HG03108 (cell line): ENCODE measurements around the gene RALGPS1.

Experiments
- ATAC-seq: cut with Tn5 transposase; IDR thresholded peaks from one replicate; pipeline ENCODE4 v1.9.1; 2021; ENCODE audit warnings: moderate library complexity; ENCODE audit not compliant: unreplicated experiment

The RALGPS1 gene

GRCh38 chr9:127233989-127234388 lies 319.4 kb downstream of the RALGPS1 start:
- ATAC-seq: no peak

- ATAC-seq: no peak
Observed at GRCh38 chr9:127237801-127238200, 323.2 kb downstream of the RALGPS1 start.

- no peak for ATAC-seq
Observed at GRCh38 chr9:127241354-127241753, 326.8 kb downstream of the RALGPS1 start.

- ATAC-seq: peak; percentile 100
Observed at GRCh38 chr9:127244609-127245601, 330.3 kb downstream of the RALGPS1 start.

- no peak for ATAC-seq
Observed at GRCh38 chr9:127245637-127246164, 331.1 kb downstream of the RALGPS1 start.

GRCh38 chr9:127248241-127248640 lies 333.7 kb downstream of the RALGPS1 start:
- no peak for ATAC-seq

- no peak for ATAC-seq
Observed at GRCh38 chr9:127249877-127250276, 335.3 kb downstream of the RALGPS1 start.

- no peak for ATAC-seq
Observed at GRCh38 chr9:127250896-127251391, 336.4 kb downstream of the RALGPS1 start.

- no peak for ATAC-seq
Observed at GRCh38 chr9:127252410-127253318, 338.1 kb downstream of the RALGPS1 start.

GRCh38 chr9:127253446-127253845 lies 338.9 kb downstream of the RALGPS1 start:
- no peak for ATAC-seq

- no peak for ATAC-seq
Observed at GRCh38 chr9:127255692-127256091, 341.1 kb downstream of the RALGPS1 start.

GRCh38 chr9:127256324-127256723 lies 341.7 kb downstream of the RALGPS1 start:
- ATAC-seq: no peak

GRCh38 chr9:127258606-127259471 lies 344.3 kb downstream of the RALGPS1 start:
- no peak for ATAC-seq

- ATAC-seq: no peak
Observed at GRCh38 chr9:127262602-127263001, 348.0 kb downstream of the RALGPS1 start.

- no peak for ATAC-seq
Observed at GRCh38 chr9:127263237-127263636, 348.7 kb downstream of the RALGPS1 start.

- no peak for ATAC-seq
Observed at GRCh38 chr9:127263664-127264063, 349.1 kb downstream of the RALGPS1 start.

GRCh38 chr9:127264462-127265219 lies 350.1 kb downstream of the RALGPS1 start, which contains the start of gene GARNL3:
TSS of gene GARNL3 (plus strand) at chr9:127264774. CDS start at chr9:127264878, 104 bp downstream.
- ATAC-seq: no peak

GRCh38 chr9:127267793-127268525 lies 353.4 kb downstream of the RALGPS1 start:
- ATAC-seq: no peak

GRCh38 chr9:127269449-127269848 lies 354.9 kb downstream of the RALGPS1 start:
- no peak for ATAC-seq
